Adrenal gland (tissue), 12 donors: ENCODE data around the gene IQSEC1. TPM values are rescaled to one million over a fixed set of nuclear protein-coding genes. Genes with fewer than 3 reads are reported as not detected.

Experiments
- DNase-seq, 7 donors: peaks; one replicate each; pipeline ENCODE4 v3.0.0-alpha.2; 2019 to 2020
- H3K27ac ChIP-seq, 5 donors: fragments of 200-600 bp; sonication (generic) in 4 of 5; 1 replicate in 3 of 5; 2 replicates in 2 of 5; pipeline versions ENCODE4 v1.5.1 to v1.8.0; 2016 to 2020; ENCODE audit warnings: mild to moderate bottlenecking in 1 of 5
- H3K27me3 ChIP-seq: fragments of 200-600 bp; 2 replicates; pipeline ENCODE4 v1.8.0; 2021
- H3K36me3 ChIP-seq, 2 donors: fragments of 200-600 bp; replicated peaks in 1 of 2; 1 replicate in 1 of 2; 2 replicates in 1 of 2; pipeline versions ENCODE4 v1.5.1 to v1.8.0; 2018 to 2022
- H3K4me1 ChIP-seq, 2 donors: fragments of 200-600 bp; replicated peaks in 1 of 2; 1 replicate in 1 of 2; 2 replicates in 1 of 2; pipeline versions ENCODE4 v1.5.1 to v1.8.0; 2018 to 2021
- H3K4me3 ChIP-seq, 4 donors: fragments of 200-600 bp; sonication (generic) in 3 of 4; one replicate each; pipeline ENCODE4 v1.5.1; 2016 to 2018
- H3K9me3 ChIP-seq, 3 donors: fragments of 200-600 bp; sonication (generic) in 1 of 3; replicated peaks in 1 of 3; 1 replicate in 2 of 3; 2 replicates in 1 of 3; pipeline versions ENCODE4 v1.5.1 to v1.8.0; 2016 to 2021
- CTCF ChIP-seq, 6 experiments: fragments of 450-650 bp in 4 of 6; fragments of 200-600 bp in 2 of 6; sonication (generic) in 1 of 6; IDR thresholded peaks; 1 replicate in 5 of 6; 2 replicates in 1 of 6; pipeline versions ENCODE4 v1.5.1 to v1.8.0; 2016 to 2021; ENCODE audit warnings: antibody characterized with exemption in 6 of 6, mild to moderate bottlenecking in 2 of 6, moderate library complexity in 1 of 6
- POLR2A ChIP-seq, 2 donors: fragments of 450-650 bp; IDR thresholded peaks; one replicate each; pipeline ENCODE4 v1.6.1; 2017; ENCODE audit warnings: antibody characterized with exemption in 2 of 2, mild to moderate bottlenecking in 2 of 2, moderate library complexity in 1 of 2
- WGBS, 4 donors: extraction: QIAGEN DNeasy Blood & Tissue Kit in 2 of 4; methylation state at CpG; one replicate each; pipeline versions ENCODE4 v1.1.5 to v1.1.7; 2013 to 2017; 5-methylcytosine and 5-hydroxymethylcytosine counted together
- intact Hi-C, 2 donors: fragments of 100-400 bp; cut with DNase I; formaldehyde crosslinking; loops; one replicate each; pipeline versions ENCODE4 v1.14.1 to v1.15.0; 2022 to 2023
- polyA plus RNA-seq, 3 donors: library from polyadenylated mRNA; stranded (reverse); fragments of 200-250 nt in 2 of 3; fragments of 350-450 nt in 1 of 3; fragmentation: Illumina TruSeq in 1 of 3; extraction: RNeasy Lipid Tissue Mini Kit (QIAGEN cat#74804) in 1 of 3; gene quantifications; one replicate each; pipeline ENCODE4 v1.2.3, GENCODE V29; 2013 to 2014
- total RNA-seq, 9 donors: library from RNA; depleted of rRNA in 4 of 9; stranded (reverse); fragments of >200 nt in 4 of 9; fragments of 120-200 nt in 1 of 9; fragmentation: NEBNext Ultra II Directional in 1 of 9; extraction: Animal tissue kit (Norgen Biotek cat#: 25700) in 1 of 9; gene quantifications; one replicate each; pipeline versions ENCODE4 v1.1.0 to v1.2.4, GENCODE V29; 2013 to 2023
- donor health status: healthy with polysubstance abuse.
- donor health status: Bipolar disorder and iron deficiency.
- donor health status: DM: yes; HTN: yes; CAD: no.
- donor health status: DM: no; HTN: no; CAD: no.
- donor health status: DM: no; HTN: no; CAD: no.
- donor health status: DM: yes; HTN: yes; CAD: no.

The IQSEC1 gene
- total and polyA plus RNA-seq, 12 donors: 24.4 to 133 (median 94.2) TPM

GRCh38 chr3:12894629-12895028 is 178.6 kb downstream of the IQSEC1 start:
- intact Hi-C loops: no loop called here
- DNase-seq: no peak
- Histone ChIP-seq H3K36me3 (peaks cover 0 to 19% of the 10 kb centered on the region in 2 donors), H3K9me3 (no peaks in the 10 kb centered on the region), H3K4me3 (no peak overlapping the region), H3K27ac (no peak overlapping the region), H3K4me1 (peaks cover 4 to 9% of the 10 kb centered on the region in 2 donors), H3K27me3 (no peaks in the 10 kb centered on the region)
- 61 to 81% (median 65%) methylated on average over 6 of the region's 6 CpGs for WGBS, 4 donors
- TF ChIP-seq CTCF (IDR thresholded peaks at IDR 0.05) (no peak), POLR2A (IDR thresholded peaks at IDR 0.05) (no peak)

GRCh38 chr3:12893852-12894251 is 179.4 kb downstream of the IQSEC1 start:
- no peaks in the 10 kb centered on the region for H3K27me3 ChIP-seq
- H3K9me3 ChIP-seq: no peaks in the 10 kb centered on the region
- no peak overlapping the region for H3K27ac ChIP-seq
- no peak for DNase-seq
- TF ChIP-seq CTCF (IDR thresholded peaks at IDR 0.05) (no peak), POLR2A (IDR thresholded peaks at IDR 0.05) (no peak)
- no peak overlapping the region for H3K4me3 ChIP-seq
- H3K4me1 ChIP-seq: peaks cover 4 to 9% of the 10 kb centered on the region in 2 donors
- 58 to 66% (median 60%) methylated on average over 9 of the region's 9 CpGs for WGBS, 4 donors
- intact Hi-C loops: loop anchor here in 1 of 2 donors (2.0 kb wide), 1 partner anchor 27 kb away; no protein-coding TSS in a partner anchor
- H3K36me3 ChIP-seq: peaks cover 0 to 12% of the 10 kb centered on the region in 2 donors

- DNase-seq: no peak
- 44 to 63% (median 54%) methylated on average over 2 of the region's 2 CpGs for WGBS, 4 donors
- TF ChIP-seq POLR2A (IDR thresholded peaks at IDR 0.05) (no peak), CTCF (IDR thresholded peaks at IDR 0.05) (no peak)
- no peak overlapping the region for H3K27ac ChIP-seq
- intact Hi-C loops: loop anchor here in 1 of 2 donors (2.0 kb wide), 1 partner anchor 26 kb away; no protein-coding TSS in a partner anchor
- no peaks in the 10 kb centered on the region for H3K27me3 ChIP-seq
- H3K4me3 ChIP-seq: no peak overlapping the region
- H3K36me3 ChIP-seq: peaks cover 0 to 6% of the 10 kb centered on the region in 2 donors
- H3K9me3 ChIP-seq: no peaks in the 10 kb centered on the region
- H3K4me1 ChIP-seq: peaks cover 4 to 9% of the 10 kb centered on the region in 2 donors
Measured at GRCh38 chr3:12893247-12893646, 180.0 kb downstream of the IQSEC1 start.

GRCh38 chr3:12892840-12893189 is 180.4 kb downstream of the IQSEC1 start:
- 38 to 49% (median 42%) methylated on average over 2 to 3 of the region's 3 CpGs for WGBS, 4 donors
- Histone ChIP-seq H3K27me3 (no peaks in the 10 kb centered on the region), H3K36me3 (peaks cover 0 to 6% of the 10 kb centered on the region in 2 donors), H3K4me1 (peaks cover 4 to 9% of the 10 kb centered on the region in 2 donors), H3K9me3 (no peaks in the 10 kb centered on the region), H3K27ac (no peak overlapping the region), H3K4me3 (no peak overlapping the region)
- intact Hi-C loops: loop anchor here in 1 of 2 donors (2.0 kb wide), 1 partner anchor 26 kb away; no protein-coding TSS in a partner anchor
- TF ChIP-seq POLR2A (IDR thresholded peaks at IDR 0.05) (no peak), CTCF (IDR thresholded peaks at IDR 0.05) (no peak)
- DNase-seq: no peak
